Putamen (tissue), 1 donor: Measurements from ENCODE around the gene ELF3.
"Not testable (repeated sequence)": the region's sequence is repeated elsewhere in the genome, so short reads cannot be mapped to it uniquely, and the experiment has no call there.

ENCODE experiments used
- DNase-seq: peaks from one replicate; pipeline ENCODE4 v3.0.0-alpha.2; 2016; ENCODE audit warnings: low spot score

ELF3 gene

GRCh38 chr1:202010180-202011015 is at the start of gene ELF3:
ELF3 (plus strand) TSS chr1:202010587; CDS start chr1:202011137, 550 bp downstream.
- DNase-seq: no peak

- not testable (repeated sequence) for DNase-seq
These were observed 48.0 kb upstream of the ELF3 start for GRCh38 chr1:201962382-201962781.

GRCh38 chr1:201964261-201964660 is 46.1 kb upstream of the ELF3 start:
- DNase-seq: no peak

GRCh38 chr1:201966171-201966570 is 44.2 kb upstream of the ELF3 start:
- DNase-seq: no peak

- DNase-seq: no peak
These were observed 42.0 kb upstream of the ELF3 start for GRCh38 chr1:201968202-201968925.

GRCh38 chr1:201970334-201971159 is 39.8 kb upstream of the ELF3 start:
- no peak for DNase-seq

GRCh38 chr1:201982082-201982622 is 28.2 kb upstream of the ELF3 start:
- peak; percentile 70 for DNase-seq

- peak; percentile 49 for DNase-seq
These were observed 27.6 kb upstream of the ELF3 start, which contains the start of gene RNPEP for GRCh38 chr1:201982623-201983379. RNPEP (plus strand) TSS chr1:201982648; CDS start chr1:201982667, 19 bp downstream.

- no peak for DNase-seq
These were observed 27.0 kb upstream of the ELF3 start for GRCh38 chr1:201983380-201983805.

- no peak for DNase-seq
These were observed 25.9 kb upstream of the ELF3 start for GRCh38 chr1:201984446-201984845.

GRCh38 chr1:201985355-201985754 is 25.0 kb upstream of the ELF3 start:
- no peak for DNase-seq

GRCh38 chr1:201988601-201989000 is 21.8 kb upstream of the ELF3 start:
- DNase-seq: no peak

- DNase-seq: no peak
These were observed 20.8 kb upstream of the ELF3 start for GRCh38 chr1:201989354-201990128.

- no peak for DNase-seq
These were observed 20.0 kb upstream of the ELF3 start for GRCh38 chr1:201990427-201990826.

- peak; percentile 53 for DNase-seq
These were observed 10.7 kb upstream of the ELF3 start for GRCh38 chr1:201999625-202000238.

- DNase-seq: no peak
These were observed 7.9 kb upstream of the ELF3 start for GRCh38 chr1:202002507-202002906.

- DNase-seq: peak; percentile 57
These were observed 5.7 kb upstream of the ELF3 start for GRCh38 chr1:202004711-202005110.

- DNase-seq: peak; percentile 33
These were observed 4.4 kb upstream of the ELF3 start for GRCh38 chr1:202005958-202006357.

GRCh38 chr1:202007304-202007703 is 3.1 kb upstream of the ELF3 start:
- DNase-seq: no peak
